H1 (cell line): Measurements from ENCODE around the gene LRP1. TPM values are rescaled to one million over a fixed set of nuclear protein-coding genes. Genes with fewer than 3 reads are reported as not detected.

Experiments used
- CTCF ChIA-PET: fragments of 300-600 bp; sonication (Branson Sonifier 250); formaldehyde crosslinking; loops from one replicate; lab custom pipeline; 2021; ENCODE audit not compliant: partially characterized antibody; lab: Charles Lee
- POLR2A ChIA-PET: fragments of 300-600 bp; sonication (Branson Sonifier 250); formaldehyde crosslinking; loops from one replicate; lab custom pipeline; 2021; ENCODE audit warnings: inconsistent platforms; ENCODE audit not compliant: partially characterized antibody; lab: Charles Lee
- DNase-seq, 2 experiments: peaks; one replicate each; pipeline versions ENCODE4 v3.0.0 to v3.0.0-alpha.2; 2010 to 2022; ENCODE audit warnings: low spot score in 2 of 2, low read depth in 1 of 2, mixed read lengths in 1 of 2
- FAIRE-seq: peaks from 2 replicates; lab custom pipeline; 2011; peaks lifted over from hg19 to GRCh38; lab: Jason Lieb, UNC
- H2AFZ ChIP-seq: 2 replicates; pipeline ENCODE4 v1.8.1; 2012; ENCODE audit warnings: low read length, inconsistent platforms
- H2AK5ac ChIP-seq: 2 replicates; pipeline ENCODE4 v1.6.1; 2013; ENCODE audit warnings: low read depth, low read length
- H2BK120ac ChIP-seq: replicated peaks from 2 replicates; pipeline ENCODE3; 2013; ENCODE audit warnings: low read depth, low read length, inconsistent platforms
- H2BK12ac ChIP-seq: 2 replicates; pipeline ENCODE4 v1.6.1; 2013; ENCODE audit warnings: low read depth, low read length
- H2BK15ac ChIP-seq: 2 replicates; pipeline ENCODE4 v1.6.1; 2013; ENCODE audit warnings: low read length
- H2BK20ac ChIP-seq: 2 replicates; pipeline ENCODE4 v1.6.1; 2013; ENCODE audit warnings: low read length
- H2BK5ac ChIP-seq: 2 replicates; pipeline ENCODE4 v1.6.1; 2013; ENCODE audit warnings: low read depth, low read length
- H3K14ac ChIP-seq: 2 replicates; pipeline ENCODE4 v1.6.1; 2013; ENCODE audit warnings: inconsistent platforms; ENCODE audit not compliant: insufficient read length
- H3K18ac ChIP-seq: 2 replicates; pipeline ENCODE4 v1.6.1; 2013; ENCODE audit warnings: low read length; ENCODE audit errors: extremely low read depth
- H3K23ac ChIP-seq: 2 replicates; pipeline ENCODE4 v1.6.1; 2013; ENCODE audit warnings: inconsistent platforms; ENCODE audit not compliant: insufficient read length
- H3K23me2 ChIP-seq: 2 replicates; pipeline ENCODE4 v1.6.1; 2013; ENCODE audit warnings: low read depth, low read length
- H3K27ac ChIP-seq: 2 replicates; pipeline ENCODE4 v1.6.1; 2011; ENCODE audit warnings: low read depth, low read length, inconsistent platforms
- H3K27me3 ChIP-seq, 4 experiments: replicated peaks in 1 of 4; 1 replicate in 1 of 4; 2 replicates in 3 of 4; pipeline versions ENCODE4 v1.6.1 to v1.8.1; 2011 to 2013; ENCODE audit warnings: low read length in 3 of 4, mild to moderate bottlenecking in 3 of 4, inconsistent platforms in 2 of 4, mixed read lengths in 2 of 4, moderate library complexity in 1 of 4; ENCODE audit not compliant: control insufficient read depth in 3 of 4, insufficient read depth in 3 of 4; ENCODE audit errors: extremely low read depth in 1 of 4
- H3K36me3 ChIP-seq, 4 experiments: 2 replicates each; pipeline versions ENCODE4 v1.6.1 to v1.8.1; 2011 to 2013; ENCODE audit warnings: mild to moderate bottlenecking in 4 of 4, low read length in 3 of 4, moderate library complexity in 2 of 4, control low read depth in 1 of 4, inconsistent platforms in 1 of 4; ENCODE audit not compliant: insufficient read depth in 4 of 4, control insufficient read depth in 2 of 4
- H3K4ac ChIP-seq: replicated peaks from 2 replicates; pipeline ENCODE3; 2013; ENCODE audit warnings: low read length, low read depth, mixed read lengths, inconsistent platforms; ENCODE audit not compliant: insufficient read length
- H3K4me1 ChIP-seq, 4 experiments: replicated peaks in 1 of 4; 1 replicate in 1 of 4; 2 replicates in 3 of 4; pipeline versions ENCODE4 v1.6.1 to v1.8.1; 2011 to 2013; ENCODE audit warnings: low read length in 3 of 4, inconsistent platforms in 2 of 4, mixed read lengths in 1 of 4; ENCODE audit not compliant: insufficient read depth in 4 of 4, control insufficient read depth in 3 of 4
- H3K4me2 ChIP-seq, 2 experiments: 2 replicates each; pipeline versions ENCODE4 v1.6.1 to v1.8.1; 2011 to 2013; ENCODE audit warnings: low read depth in 2 of 2, low read length in 2 of 2, control low read depth in 1 of 2, inconsistent platforms in 1 of 2, mild to moderate bottlenecking in 1 of 2; ENCODE audit not compliant: insufficient read depth in 1 of 2
- H3K4me3 ChIP-seq, 4 experiments: fragments of 200-600, 300-600 bp in 1 of 4; sonication (generic), shearing (Covaris generic), sonication (Bioruptor Twin) in 1 of 4; 2 replicates each; pipeline versions ENCODE4 v1.5.1 to v1.8.1; 2011 to 2016; ENCODE audit warnings: low read length in 4 of 4, low read depth in 3 of 4, control low read depth in 2 of 4, inconsistent platforms in 2 of 4, mild to moderate bottlenecking in 2 of 4, mixed read lengths in 1 of 4, moderate library complexity in 1 of 4; ENCODE audit not compliant: insufficient read depth in 2 of 4; ENCODE audit errors: extremely low read depth in 1 of 4
- H3K56ac ChIP-seq: replicated peaks from 2 replicates; pipeline ENCODE3; 2013; ENCODE audit warnings: low read depth, mild to moderate bottlenecking, mixed read lengths, low read length, inconsistent platforms; ENCODE audit not compliant: insufficient read length
- H3K79me1 ChIP-seq: 2 replicates; pipeline ENCODE4 v1.6.1; 2013; ENCODE audit warnings: low read depth, low read length, control low read depth
- H3K79me2 ChIP-seq, 2 experiments: 2 replicates each; pipeline versions ENCODE4 v1.6.1 to v1.8.1; 2012 to 2013; ENCODE audit warnings: low read length in 2 of 2, mild to moderate bottlenecking in 2 of 2, inconsistent platforms in 1 of 2; ENCODE audit not compliant: insufficient read depth in 2 of 2, control insufficient read depth in 1 of 2
- H3K9ac ChIP-seq, 4 experiments: replicated peaks in 1 of 4; 1 replicate in 1 of 4; 2 replicates in 3 of 4; pipeline versions ENCODE4 v1.6.1 to v1.8.1; 2011 to 2013; ENCODE audit warnings: low read depth in 3 of 4, low read length in 3 of 4, control low read depth in 2 of 4, mild to moderate bottlenecking in 2 of 4, moderate library complexity in 2 of 4, inconsistent platforms in 1 of 4; ENCODE audit errors: extremely low read depth in 1 of 4
- H3K9me3 ChIP-seq, 2 experiments: 2 replicates each; pipeline versions ENCODE4 v1.6.1 to v1.8.1; 2012 to 2013; ENCODE audit warnings: mild to moderate bottlenecking in 2 of 2, moderate library complexity in 2 of 2, control low read depth in 1 of 2, inconsistent platforms in 1 of 2, low read depth in 1 of 2, low read length in 1 of 2, mixed read lengths in 1 of 2; ENCODE audit not compliant: insufficient read depth in 2 of 2
- H4K20me1 ChIP-seq, 2 experiments: replicated peaks in 1 of 2; 2 replicates each; pipeline versions ENCODE3 to v1.8.1; 2011 to 2013; ENCODE audit warnings: inconsistent platforms in 2 of 2, low read length in 2 of 2, mild to moderate bottlenecking in 1 of 2; ENCODE audit not compliant: insufficient read depth in 2 of 2, control insufficient read depth in 1 of 2
- H4K5ac ChIP-seq: 2 replicates; pipeline ENCODE4 v1.6.1; 2013; ENCODE audit warnings: low read length, low read depth, mixed read lengths, inconsistent platforms; ENCODE audit not compliant: insufficient read length
- H4K8ac ChIP-seq: 2 replicates; pipeline ENCODE4 v1.8.0; 2013; ENCODE audit warnings: mild to moderate bottlenecking, moderate library complexity, low read length, inconsistent platforms; ENCODE audit not compliant: insufficient read depth; ENCODE audit errors: extremely low read depth
- H4K91ac ChIP-seq: replicated peaks from 2 replicates; pipeline ENCODE3; 2013; ENCODE audit warnings: low read length, mixed read lengths, inconsistent platforms; ENCODE audit not compliant: insufficient read length
- BACH1 ChIP-seq: IDR thresholded peaks from 2 replicates; pipeline ENCODE4 v1.6.1; 2012; ENCODE audit warnings: low read length, improper control_type of control experiment
- BCL11A ChIP-seq, 2 experiments: IDR thresholded peaks; one replicate each; pipeline ENCODE4 v1.6.1; 2011; ENCODE audit warnings: low read depth in 2 of 2, low read length in 2 of 2, mild to moderate bottlenecking in 2 of 2
- BRCA1 ChIP-seq: IDR thresholded peaks from 2 replicates; pipeline ENCODE4 v1.6.1; 2012; ENCODE audit warnings: low read depth, low read length, improper control_type of control experiment
- CTBP2 ChIP-seq: IDR thresholded peaks from 2 replicates; pipeline ENCODE4 v1.7.0; 2011; ENCODE audit warnings: borderline replicate concordance, mild to moderate bottlenecking, moderate library complexity, mixed read lengths, low read length; ENCODE audit not compliant: insufficient read depth, insufficient read length
- EZH2 ChIP-seq: fragments of 200-600 bp; sonication (generic); IDR thresholded peaks from 2 replicates; pipeline ENCODE4 v1.7.1; 2012; ENCODE audit warnings: low read depth, mild to moderate bottlenecking, moderate library complexity, low read length, inconsistent platforms; ENCODE audit not compliant: severe bottlenecking
- GABPA ChIP-seq: IDR thresholded peaks from 2 replicates; pipeline ENCODE4 v1.6.1; 2011; ENCODE audit warnings: mild to moderate bottlenecking, low read length, moderate library complexity, borderline replicate concordance; ENCODE audit not compliant: insufficient read depth
- SIN3A ChIP-seq, 2 experiments: IDR thresholded peaks in 1 of 2; conservative IDR thresholded peaks in 1 of 2; 2 replicates each; pipeline ENCODE4 v1.6.1; 2011 to 2012; ENCODE audit warnings: low read length in 2 of 2, improper control_type of control experiment in 1 of 2, low read depth in 1 of 2, mild to moderate bottlenecking in 1 of 2
- SIRT6 ChIP-seq: IDR thresholded peaks from one replicate; pipeline ENCODE4 v1.7.1; 2012; ENCODE audit warnings: low read length, inconsistent platforms
- SP2 ChIP-seq: IDR thresholded peaks from 2 replicates; pipeline ENCODE4 v1.6.1; 2012; ENCODE audit warnings: mild to moderate bottlenecking, low read length, inconsistent platforms
- TAF1 ChIP-seq: IDR thresholded peaks from 2 replicates; pipeline ENCODE4 v1.6.1; 2011; ENCODE audit warnings: mild to moderate bottlenecking, low read depth, low read length
- WGBS, 2 experiments: shearing (Covaris generic) in 1 of 2; methylation state at CpG; one replicate each; pipeline versions ENCODE4 v1.1.6 to v1.1.7; 2013 to 2015; ENCODE audit warnings: low lambda C conversion rate in 2 of 2, mixed read lengths in 2 of 2, inconsistent platforms in 1 of 2, low coverage in 1 of 2, missing lambda C conversion rate in 1 of 2; ENCODE audit not compliant: insufficient replicate concordance in 2 of 2, insufficient coverage in 1 of 2, insufficient read length in 1 of 2; ENCODE audit errors: extremely low coverage in 1 of 2, missing lambda C conversion rate in 1 of 2; 5-methylcytosine and 5-hydroxymethylcytosine counted together
- polyA plus RNA-seq, 7 experiments: library from polyadenylated mRNA; depleted of rRNA in 3 of 7; stranded (reverse) in 5 of 7; unstranded in 2 of 7; fragments of >200 nt in 5 of 7; fragments of 200-250 nt in 2 of 7; gene quantifications; 1 replicate in 5 of 7; 2 replicates in 1 of 7; 4 replicates in 1 of 7; pipeline versions ENCODE4 v1.2.1 to v1.2.3, GENCODE V29; 2011 to 2013; ENCODE audit warnings: missing spikeins in 2 of 7, mixed read lengths in 2 of 7
- total RNA-seq: library from RNA; stranded (reverse); fragmentation: NEBNext Ultra II Directional; extraction: Animal tissue kit (Norgen Biotek cat#: 25700); gene quantifications from 2 replicates; pipeline ENCODE4 v1.2.1, GENCODE V29; 2021
- TF ChIP-seq, protein P1 (sequence below): IDR thresholded peaks from 2 replicates; pipeline ENCODE4 v1.6.1; 2012; ENCODE audit warnings: inconsistent platforms

LRP1 gene
- total and polyA plus RNA-seq, 2 of the 8 experiments (the other 6 are each of a cell fraction or from before 2014, with no cell fraction given): 35.3 to 92.5 TPM

DNA sequence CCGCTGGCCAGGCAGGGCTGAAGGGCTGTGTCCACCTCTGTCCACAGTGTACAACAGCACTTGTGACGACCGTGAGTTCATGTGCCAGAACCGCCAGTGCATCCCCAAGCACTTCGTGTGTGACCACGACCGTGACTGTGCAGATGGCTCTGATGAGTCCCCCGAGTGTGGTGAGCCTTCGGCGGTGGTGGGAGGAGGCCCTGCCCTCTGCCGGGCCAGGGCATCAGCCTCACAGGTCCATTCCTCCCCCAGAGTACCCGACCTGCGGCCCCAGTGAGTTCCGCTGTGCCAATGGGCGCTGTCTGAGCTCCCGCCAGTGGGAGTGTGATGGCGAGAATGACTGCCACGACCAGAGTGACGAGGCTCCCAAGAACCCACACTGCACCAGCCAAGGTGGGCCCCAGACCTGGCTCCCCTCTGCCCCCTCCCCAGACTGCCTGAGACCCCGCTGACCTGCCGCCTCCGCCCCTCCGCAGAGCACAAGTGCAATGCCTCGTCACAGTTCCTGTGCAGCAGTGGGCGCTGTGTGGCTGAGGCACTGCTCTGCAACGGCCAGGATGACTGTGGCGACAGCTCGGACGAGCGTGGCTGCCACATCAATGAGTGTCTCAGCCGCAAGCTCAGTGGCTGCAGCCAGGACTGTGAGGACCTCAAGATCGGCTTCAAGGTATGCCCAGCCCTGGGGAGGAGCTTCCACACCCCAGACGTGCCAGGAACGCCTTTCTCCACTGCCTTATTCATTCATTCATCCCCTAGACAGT lies 67.5 kb downstream of the LRP1 start:
- Histone ChIP-seq H3K4me3 (no peak overlapping the region), H3K18ac (no peak overlapping the region), H3K79me1 (no peaks in the 10 kb centered on the region; the same call in 1 of the 2 replicates), H3K14ac (no peak overlapping the region), H4K20me1 (peaks cover 6 to 33% of the 10 kb centered on the region in 2 experiments), H2AK5ac (no peak overlapping the region), H3K9ac (no peak overlapping the region), H2BK120ac (no peak overlapping the region), H3K36me3 (peaks cover 70 to 99% (median 92%) of the 10 kb centered on the region in 4 experiments), H2AFZ (no peak overlapping the region), H4K5ac (no peak overlapping the region), H3K9me3 (no peaks in the 10 kb centered on the region), H2BK5ac (peak overlapping the region; percentile 10; the same call in 1 of the 2 replicates), H3K4me2 (no peak overlapping the region), H3K27me3 (no peaks in the 10 kb centered on the region), H3K4ac (no peak overlapping the region), H2BK15ac (no peak overlapping the region), H3K23ac (no peak overlapping the region), H3K4me1 (no peaks in the 10 kb centered on the region; a peak in 1 of 7 replicates), H3K23me2 (peaks cover 7% of the 10 kb centered on the region; the same call in 1 of the 2 replicates), H4K8ac (no peak overlapping the region), H3K79me2 (no peaks in the 10 kb centered on the region), H3K27ac (no peak overlapping the region), H3K56ac (no peak overlapping the region), H2BK20ac (no peak overlapping the region), H2BK12ac (no peak overlapping the region), H4K91ac (no peak overlapping the region)
- FAIRE-seq: no peak
- no peak for DNase-seq
- ChIA-PET POLR2A (interaction anchor here (0.7 to 6.4 kb wide), 11 partner anchors 10 to 102 kb away, joined by 3 to 53 read pairs (median 5); partner anchors contain the start of gene SHMT2), CTCF (interaction anchor here (1.0 to 20.9 kb wide), 7 partner anchors 11 to 71 kb away, joined by 3 to 389 read pairs (median 4); partner anchors contain the start of gene SHMT2)
- WGBS, 2 experiments: 90% methylated on average over 34 of the region's 34 CpGs; no CpG with 5 or more reads in 1 of the 2 experiments
- TF ChIP-seq SP2 (no peak), SIRT6 (no peak), SIN3A (conservative IDR thresholded peaks at IDR 0.05 in 1 of 2, IDR thresholded peaks at IDR 0.05 in 1 of 2; ENCODE audit: low read depth in 1 of 2, low read length in 2 of 2) (no peak), BRCA1 (no peak), GABPA (no peak), EZH2 (no peak), CTBP2 (no peak), TAF1 (no peak), BACH1 (no peak), BCL11A (IDR thresholded peaks at IDR 0.05; ENCODE audit: low read depth in 2 of 2, low read length in 2 of 2) (no peak)
- TF ChIP-seq, protein P1, sequence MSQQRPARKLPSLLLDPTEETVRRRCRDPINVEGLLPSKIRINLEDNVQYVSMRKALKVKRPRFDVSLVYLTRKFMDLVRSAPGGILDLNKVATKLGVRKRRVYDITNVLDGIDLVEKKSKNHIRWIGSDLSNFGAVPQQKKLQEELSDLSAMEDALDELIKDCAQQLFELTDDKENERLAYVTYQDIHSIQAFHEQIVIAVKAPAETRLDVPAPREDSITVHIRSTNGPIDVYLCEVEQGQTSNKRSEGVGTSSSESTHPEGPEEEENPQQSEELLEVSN: no peak
